Measurements from ENCODE around the gene EXOG. TPM values are rescaled to one million over a fixed set of nuclear protein-coding genes. Genes with fewer than 3 reads are reported as not detected.

EXOG gene
- total RNA-seq, 2 donors from 2014 or later: 23.4 to 36.6 TPM

DNA sequence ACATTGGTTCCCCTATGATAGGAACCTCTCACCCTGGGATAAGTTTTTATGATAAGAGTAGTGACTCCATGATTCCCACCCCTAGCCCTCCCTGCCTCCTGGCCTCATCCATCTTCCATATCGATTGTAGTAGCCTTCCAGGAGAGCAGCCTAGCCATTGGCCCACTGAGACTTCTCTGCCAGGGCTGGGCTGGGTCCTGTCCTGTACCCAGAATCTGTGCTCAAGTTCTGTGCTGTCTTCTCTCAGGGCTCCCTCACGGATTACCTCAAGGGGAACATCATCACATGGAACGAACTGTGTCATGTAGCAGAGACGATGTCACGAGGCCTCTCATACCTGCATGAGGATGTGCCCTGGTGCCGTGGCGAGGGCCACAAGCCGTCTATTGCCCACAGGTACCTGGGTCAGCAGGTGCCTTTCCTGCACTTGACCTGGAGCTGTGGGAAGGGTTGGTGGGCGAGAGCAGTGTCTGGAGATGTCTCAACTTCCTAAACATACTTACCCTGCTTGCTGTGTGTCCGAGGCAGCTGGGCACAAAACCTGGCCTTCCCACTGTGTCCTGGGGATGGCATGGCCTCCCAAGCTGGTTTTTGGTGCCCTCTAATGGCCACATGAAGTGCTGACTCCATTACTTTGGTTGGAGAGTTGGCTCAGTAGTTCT, 16.6 kb upstream of the EXOG start:
- no peaks in the 10 kb centered on the region for H3K9me3 ChIP-seq
- DNase-seq (ENCODE audit: low spot score): peak; percentile 75
- H3K27me3 ChIP-seq: no peaks in the 10 kb centered on the region
- H3K4me1 ChIP-seq: no peaks in the 10 kb centered on the region
- TF ChIP-seq, protein P1, sequence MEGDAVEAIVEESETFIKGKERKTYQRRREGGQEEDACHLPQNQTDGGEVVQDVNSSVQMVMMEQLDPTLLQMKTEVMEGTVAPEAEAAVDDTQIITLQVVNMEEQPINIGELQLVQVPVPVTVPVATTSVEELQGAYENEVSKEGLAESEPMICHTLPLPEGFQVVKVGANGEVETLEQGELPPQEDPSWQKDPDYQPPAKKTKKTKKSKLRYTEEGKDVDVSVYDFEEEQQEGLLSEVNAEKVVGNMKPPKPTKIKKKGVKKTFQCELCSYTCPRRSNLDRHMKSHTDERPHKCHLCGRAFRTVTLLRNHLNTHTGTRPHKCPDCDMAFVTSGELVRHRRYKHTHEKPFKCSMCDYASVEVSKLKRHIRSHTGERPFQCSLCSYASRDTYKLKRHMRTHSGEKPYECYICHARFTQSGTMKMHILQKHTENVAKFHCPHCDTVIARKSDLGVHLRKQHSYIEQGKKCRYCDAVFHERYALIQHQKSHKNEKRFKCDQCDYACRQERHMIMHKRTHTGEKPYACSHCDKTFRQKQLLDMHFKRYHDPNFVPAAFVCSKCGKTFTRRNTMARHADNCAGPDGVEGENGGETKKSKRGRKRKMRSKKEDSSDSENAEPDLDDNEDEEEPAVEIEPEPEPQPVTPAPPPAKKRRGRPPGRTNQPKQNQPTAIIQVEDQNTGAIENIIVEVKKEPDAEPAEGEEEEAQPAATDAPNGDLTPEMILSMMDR (IDR thresholded peaks at IDR 0.05): peak; percentile 49 to 89
- H3K27ac ChIP-seq: no peak overlapping the region
- H3K36me3 ChIP-seq: peaks cover 35% of the 10 kb centered on the region
- no peak overlapping the region for H3K4me3 ChIP-seq

DNA sequence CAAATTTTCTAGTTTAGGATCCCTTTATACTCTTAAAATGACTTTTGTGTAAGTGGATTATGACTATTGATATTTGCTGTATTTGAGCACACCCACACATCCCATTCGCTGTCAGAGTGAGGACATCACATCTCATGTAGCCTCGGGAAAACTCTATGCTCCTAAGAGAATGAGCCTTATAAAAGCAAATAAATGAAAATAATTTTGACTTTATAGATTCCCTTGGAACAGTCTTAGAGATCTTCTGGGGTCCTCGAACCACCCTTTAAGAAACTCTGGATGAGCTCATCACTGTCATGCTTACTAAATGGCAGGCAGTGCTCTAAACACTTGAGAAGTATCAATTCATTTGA, 16.1 kb upstream of the EXOG start:
- H3K9me3 ChIP-seq: no peaks in the 10 kb centered on the region
- TF ChIP-seq, protein P1 (IDR thresholded peaks at IDR 0.05): peak; percentile 5 to 8
- peaks cover 35% of the 10 kb centered on the region for H3K36me3 ChIP-seq

DNA sequence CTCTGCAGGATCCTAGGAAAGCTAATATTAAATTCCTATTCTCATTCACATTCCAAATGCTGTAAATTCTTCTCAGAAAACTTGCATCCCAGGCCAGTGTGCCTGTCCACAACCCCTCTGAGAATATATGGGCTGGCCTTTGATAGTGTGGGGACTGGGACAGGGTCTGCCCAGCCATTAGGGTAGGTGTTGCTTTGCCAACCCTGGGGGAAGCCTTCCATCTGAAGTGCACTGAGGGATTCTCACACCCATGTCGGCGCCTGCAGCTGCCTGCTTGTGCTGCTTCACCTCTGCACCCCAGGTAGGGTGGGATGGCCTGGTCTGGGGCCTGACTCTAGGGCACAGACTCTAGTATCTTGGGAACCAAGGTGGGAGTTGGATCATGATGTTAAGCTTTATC, 15.2 kb upstream of the EXOG start:
- DNase-seq (ENCODE audit: low spot score): no peak
- no peak overlapping the region for H3K27ac ChIP-seq
- no peak overlapping the region for H3K4me3 ChIP-seq
- H3K27me3 ChIP-seq: no peaks in the 10 kb centered on the region
- peaks cover 35% of the 10 kb centered on the region for H3K36me3 ChIP-seq
- H3K9me3 ChIP-seq: no peaks in the 10 kb centered on the region
- TF ChIP-seq, protein P1 (IDR thresholded peaks at IDR 0.05): no peak
- no peaks in the 10 kb centered on the region for H3K4me1 ChIP-seq

More for the DNA sequence above, 16.1 kb upstream of the EXOG start:
- Histone ChIP-seq H3K4me1 (no peaks in the 10 kb centered on the region), H3K27me3 (no peaks in the 10 kb centered on the region), H3K27ac (no peak overlapping the region), H3K4me3 (no peak overlapping the region)
- no peak for DNase-seq (ENCODE audit: low spot score)

DNA sequence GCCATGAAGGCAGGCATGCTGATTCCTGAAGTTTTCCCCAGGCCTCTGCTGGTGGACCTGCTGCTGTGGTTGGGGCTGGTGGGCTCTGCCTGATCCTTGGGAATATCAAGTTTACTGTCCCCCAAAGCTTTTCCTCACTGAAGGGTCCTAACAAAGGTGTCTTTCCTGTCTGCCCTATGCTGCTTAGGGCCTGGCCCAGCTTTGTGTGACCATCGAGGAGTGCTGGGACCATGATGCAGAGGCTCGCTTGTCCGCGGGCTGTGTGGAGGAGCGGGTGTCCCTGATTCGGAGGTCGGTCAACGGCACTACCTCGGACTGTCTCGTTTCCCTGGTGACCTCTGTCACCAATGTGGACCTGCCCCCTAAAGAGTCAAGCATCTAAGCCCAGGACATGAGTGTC, 13.2 kb upstream of the EXOG start:
- Histone ChIP-seq H3K36me3 (peaks cover 35% of the 10 kb centered on the region), H3K27me3 (no peaks in the 10 kb centered on the region), H3K4me1 (no peaks in the 10 kb centered on the region), H3K4me3 (no peak overlapping the region), H3K9me3 (no peaks in the 10 kb centered on the region), H3K27ac (no peak overlapping the region)
- TF ChIP-seq, protein P1 (IDR thresholded peaks at IDR 0.05): no peak
- DNase-seq (ENCODE audit: low spot score): no peak

DNA sequence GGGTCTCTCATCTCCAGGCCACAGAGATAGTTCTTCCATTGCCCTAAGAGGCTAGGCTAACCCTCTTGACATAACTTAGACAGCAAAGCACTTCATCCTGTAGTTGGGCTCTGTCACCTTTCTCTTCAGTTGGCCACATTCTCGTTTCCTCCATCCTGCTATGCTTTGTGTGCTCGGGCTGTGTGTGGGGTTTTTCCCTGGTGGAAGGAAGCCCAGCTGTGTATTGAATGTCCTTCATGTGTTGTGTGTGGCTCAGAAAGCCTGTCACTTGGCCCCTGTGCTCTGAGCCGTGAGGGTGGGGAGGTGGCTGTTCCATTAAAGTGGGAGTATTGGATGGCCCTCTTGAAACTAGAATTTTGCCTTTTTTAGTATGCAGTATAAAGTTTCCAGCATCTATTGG, 8.8 kb upstream of the EXOG start:
- Histone ChIP-seq H3K36me3 (peaks cover 8% of the 10 kb centered on the region), H3K9me3 (no peaks in the 10 kb centered on the region), H3K27ac (no peak overlapping the region), H3K27me3 (no peaks in the 10 kb centered on the region), H3K4me3 (no peak overlapping the region), H3K4me1 (no peaks in the 10 kb centered on the region)
- TF ChIP-seq, protein P1 (IDR thresholded peaks at IDR 0.05): no peak
- DNase-seq (ENCODE audit: low spot score): no peak

DNA sequence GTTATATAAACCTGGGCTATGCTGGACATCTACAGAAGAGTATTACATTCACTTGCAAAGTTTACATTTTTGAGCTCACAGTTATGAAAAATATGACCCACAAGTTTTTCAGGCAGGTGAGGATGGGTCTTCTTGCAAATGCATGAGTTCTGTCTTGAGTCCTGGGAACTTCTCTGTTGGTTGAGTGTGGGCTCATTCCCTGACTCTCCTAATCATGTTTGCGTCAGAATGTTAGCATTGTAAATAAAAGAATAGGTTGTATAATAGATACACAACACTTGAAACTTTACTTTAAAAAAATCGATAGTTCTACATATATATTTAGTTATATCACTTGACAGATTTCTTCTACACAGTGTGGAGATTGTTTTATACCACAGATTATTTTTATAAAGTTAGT, 7.2 kb upstream of the EXOG start:
- TF ChIP-seq, protein P1 (IDR thresholded peaks at IDR 0.05): no peak
- DNase-seq (ENCODE audit: low spot score): no peak
- no peaks in the 10 kb centered on the region for H3K9me3 ChIP-seq
- H3K4me3 ChIP-seq: no peak overlapping the region
- no peaks in the 10 kb centered on the region for H3K36me3 ChIP-seq
- H3K27me3 ChIP-seq: no peaks in the 10 kb centered on the region
- no peak overlapping the region for H3K27ac ChIP-seq
- H3K4me1 ChIP-seq: no peaks in the 10 kb centered on the region

All from right atrium auricular region (tissue), 2 donors.